OCI-LY1 (cell line): ENCODE results near the gene VPS35.

Source experiments
- EZH2 ChIP-seq: fragments of 200-600 bp; sonication (generic), shearing (Covaris generic); IDR thresholded peaks from 2 replicates; pipeline ENCODE4 v1.8.0; 2017; ENCODE audit warnings: borderline replicate concordance, mixed run types, mild to moderate bottlenecking, antibody characterized with exemption, low read length, moderate library complexity, mixed read lengths
- TF ChIP-seq, protein P1 (sequence below): fragments of 200-600 bp; sonication (generic), shearing (Covaris generic); IDR thresholded peaks from 2 replicates; pipeline ENCODE4 v1.5.1; 2017; ENCODE audit warnings: mild to moderate bottlenecking, antibody characterized with exemption, low read length, moderate library complexity, mixed read lengths

DNA sequence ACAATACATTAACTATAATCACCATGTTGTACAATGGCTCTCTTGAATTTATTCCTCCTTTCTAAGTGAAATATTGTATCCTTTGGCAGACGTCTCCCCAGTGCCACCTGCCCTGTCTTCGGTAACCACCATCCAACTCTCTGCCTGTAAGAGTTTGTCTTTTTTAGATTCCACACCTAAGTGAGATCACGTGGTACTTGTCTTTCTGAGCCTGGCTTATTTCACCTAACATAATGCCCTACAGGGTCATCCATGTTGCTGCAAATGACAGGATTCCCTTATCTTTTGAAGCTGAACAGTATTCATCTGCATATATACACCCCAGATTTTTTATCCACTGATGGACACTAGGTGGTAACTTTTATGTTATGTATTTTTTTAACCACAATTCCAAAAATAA lies 24.7 kb upstream of the VPS35 start:
- TF ChIP-seq, protein P1, sequence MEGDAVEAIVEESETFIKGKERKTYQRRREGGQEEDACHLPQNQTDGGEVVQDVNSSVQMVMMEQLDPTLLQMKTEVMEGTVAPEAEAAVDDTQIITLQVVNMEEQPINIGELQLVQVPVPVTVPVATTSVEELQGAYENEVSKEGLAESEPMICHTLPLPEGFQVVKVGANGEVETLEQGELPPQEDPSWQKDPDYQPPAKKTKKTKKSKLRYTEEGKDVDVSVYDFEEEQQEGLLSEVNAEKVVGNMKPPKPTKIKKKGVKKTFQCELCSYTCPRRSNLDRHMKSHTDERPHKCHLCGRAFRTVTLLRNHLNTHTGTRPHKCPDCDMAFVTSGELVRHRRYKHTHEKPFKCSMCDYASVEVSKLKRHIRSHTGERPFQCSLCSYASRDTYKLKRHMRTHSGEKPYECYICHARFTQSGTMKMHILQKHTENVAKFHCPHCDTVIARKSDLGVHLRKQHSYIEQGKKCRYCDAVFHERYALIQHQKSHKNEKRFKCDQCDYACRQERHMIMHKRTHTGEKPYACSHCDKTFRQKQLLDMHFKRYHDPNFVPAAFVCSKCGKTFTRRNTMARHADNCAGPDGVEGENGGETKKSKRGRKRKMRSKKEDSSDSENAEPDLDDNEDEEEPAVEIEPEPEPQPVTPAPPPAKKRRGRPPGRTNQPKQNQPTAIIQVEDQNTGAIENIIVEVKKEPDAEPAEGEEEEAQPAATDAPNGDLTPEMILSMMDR, result no peak
- TF ChIP-seq EZH2, result no peak
